HG03139 (cell line): ENCODE data around the gene SAFB2.
"Not testable (repeated sequence)": the region's sequence is repeated elsewhere in the genome, so short reads cannot be mapped to it uniquely, and the experiment has no call there.

ENCODE experiments used
- ATAC-seq: cut with Tn5 transposase; IDR thresholded peaks from one replicate; pipeline ENCODE4 v1.9.1; 2021; ENCODE audit not compliant: unreplicated experiment

The SAFB2 gene

GRCh38 chr19:5608766-5609165, 13.8 kb downstream of the SAFB2 start:
- ATAC-seq, result not testable (repeated sequence)

- no peak for ATAC-seq
Observed at GRCh38 chr19:5608291-5608690, 14.3 kb downstream of the SAFB2 start.

GRCh38 chr19:5607318-5608275, 15.0 kb downstream of the SAFB2 start:
- ATAC-seq, result no peak

- no peak for ATAC-seq
Observed at GRCh38 chr19:5605362-5605761, 17.2 kb downstream of the SAFB2 start.

GRCh38 chr19:5603626-5604025, 18.9 kb downstream of the SAFB2 start:
- ATAC-seq, result no peak

GRCh38 chr19:5600797-5601196, 21.8 kb downstream of the SAFB2 start:
- ATAC-seq, result no peak

- no peak for ATAC-seq
Observed at GRCh38 chr19:5595745-5596144, 26.8 kb downstream of the SAFB2 start.

GRCh38 chr19:5595129-5595528, 27.4 kb downstream of the SAFB2 start:
- ATAC-seq, result no peak

GRCh38 chr19:5594521-5594950, 28.0 kb downstream of the SAFB2 start:
- ATAC-seq, result no peak

- no peak for ATAC-seq
Observed at GRCh38 chr19:5593343-5594255, 29.0 kb downstream of the SAFB2 start.

GRCh38 chr19:5592531-5593342, 29.8 kb downstream of the SAFB2 start:
- ATAC-seq, result no peak

GRCh38 chr19:5591476-5591875, 31.1 kb downstream of the SAFB2 start:
- no peak for ATAC-seq

- ATAC-seq, result no peak
Observed at GRCh38 chr19:5590865-5591154, 31.8 kb downstream of the SAFB2 start.

- no peak for ATAC-seq
Observed at GRCh38 chr19:5590151-5590864, 32.3 kb downstream of the SAFB2 start.

GRCh38 chr19:5588906-5589676, 33.5 kb downstream of the SAFB2 start:
- no peak for ATAC-seq

- ATAC-seq, result no peak
Observed at GRCh38 chr19:5588441-5588840, 34.1 kb downstream of the SAFB2 start.

GRCh38 chr19:5587661-5588060, 34.9 kb downstream of the SAFB2 start:
- no peak for ATAC-seq

- ATAC-seq, result no peak
Observed at GRCh38 chr19:5587071-5587455, 35.5 kb downstream of the SAFB2 start.

- ATAC-seq, result no peak
Observed at GRCh38 chr19:5586300-5587070, 36.1 kb downstream of the SAFB2 start.
